DOHH2 (cell line): ENCODE results near the gene MAN1C1.

Experiments
- CTCF ChIP-seq: fragments of 200-600 bp; sonication (generic); IDR thresholded peaks from one replicate; pipeline ENCODE4 v1.5.1; 2014; ENCODE audit warnings: antibody characterized with exemption, mild to moderate bottlenecking, low read depth, low read length; ENCODE audit not compliant: poor library complexity, severe bottlenecking
- EZH2phosphoT487 ChIP-seq: fragments of 200-600 bp; sonication (generic); IDR thresholded peaks from 2 replicates; pipeline ENCODE4 v1.6.1; 2017; ENCODE audit warnings: borderline replicate concordance, mild to moderate bottlenecking, antibody characterized with exemption, low read length, moderate library complexity, mixed read lengths

DNA sequence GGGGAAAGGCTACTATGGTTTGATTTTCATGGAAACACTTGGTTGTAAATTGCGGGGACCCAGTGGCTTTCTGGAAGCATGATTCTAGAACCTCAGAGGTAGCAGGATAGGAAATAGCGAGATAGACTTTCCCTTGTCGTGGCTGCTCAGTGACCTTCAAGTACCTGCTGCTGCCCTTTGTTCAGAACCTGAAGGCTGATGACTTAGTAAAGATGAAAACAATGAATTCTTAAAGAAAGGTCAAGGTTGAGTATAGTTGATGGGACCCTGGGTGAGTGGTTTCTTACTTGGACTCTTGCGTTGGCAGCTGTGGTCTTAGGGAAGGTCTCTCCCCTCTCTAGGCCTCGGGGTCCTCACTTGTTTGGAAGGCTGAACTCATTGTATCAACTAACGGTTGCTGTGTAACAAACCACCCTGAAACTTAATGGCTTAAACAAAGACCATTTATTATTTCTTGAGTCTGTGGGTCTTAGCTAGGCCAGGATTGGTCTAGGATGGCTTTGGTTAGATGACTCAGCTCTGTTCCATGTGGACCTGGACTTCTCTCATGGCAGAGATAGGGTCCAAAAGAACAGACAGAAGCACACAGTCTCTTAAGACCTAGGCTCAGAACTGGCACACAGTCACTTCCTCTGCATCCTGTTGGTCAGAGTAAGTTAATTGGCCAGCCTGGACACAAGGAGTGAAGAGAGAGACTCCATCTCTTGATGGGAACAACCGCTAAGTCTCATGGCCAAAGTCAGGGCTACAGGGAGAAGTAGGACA is 94.2 kb downstream of the MAN1C1 start:
- TF ChIP-seq CTCF (no peak), EZH2phosphoT487 (no peak)
